Activated naive CD4-positive, alpha-beta T cell treated with anti-CD3 and anti-CD28 coated beads, Interleukin-2, amount 50 U/mL, for 72 hours (primary cell): ENCODE results near the gene RBM23. TPM values are rescaled to one million over a fixed set of nuclear protein-coding genes. Genes with fewer than 3 reads are reported as not detected.
"Not testable (repeated sequence)": the region's sequence is repeated elsewhere in the genome, so short reads cannot be mapped to it uniquely, and the experiment has no call there.

Experiments used
- ATAC-seq, 2 donors: fragments of 150-1000 bp; cut with Tn5 transposase; 2 replicates each; pipeline ENCODE4 v1.10.0; 2021; ENCODE audit warnings: mild to moderate bottlenecking in 2 of 2, moderate library complexity in 2 of 2
- DNase-seq, 2 donors: peaks; one replicate each; pipeline ENCODE4 v3.0.0; 2021 to 2022; ENCODE audit warnings: low spot score in 2 of 2
- H3K27ac Mint-ChIP-seq, 2 donors: one replicate each; pipeline ENCODE4 v1.8.0; 2022; ENCODE audit warnings: mild to moderate bottlenecking in 2 of 2, mixed read lengths in 2 of 2
- H3K36me3 Mint-ChIP-seq, 2 donors: one replicate each; pipeline ENCODE4 v1.8.0; 2022; ENCODE audit warnings: mixed read lengths in 2 of 2
- H3K9me3 Mint-ChIP-seq, 2 donors: one replicate each; pipeline ENCODE4 v1.8.0; 2022; ENCODE audit warnings: mixed read lengths in 2 of 2
- total RNA-seq, 2 donors: library from RNA; stranded (reverse); gene quantifications; one replicate each; pipeline ENCODE4 v1.2.3, GENCODE V29; 2022

The RBM23 gene
- total RNA-seq: 10 to 100 TPM; 63.5 to 97.7 TPM

DNA sequence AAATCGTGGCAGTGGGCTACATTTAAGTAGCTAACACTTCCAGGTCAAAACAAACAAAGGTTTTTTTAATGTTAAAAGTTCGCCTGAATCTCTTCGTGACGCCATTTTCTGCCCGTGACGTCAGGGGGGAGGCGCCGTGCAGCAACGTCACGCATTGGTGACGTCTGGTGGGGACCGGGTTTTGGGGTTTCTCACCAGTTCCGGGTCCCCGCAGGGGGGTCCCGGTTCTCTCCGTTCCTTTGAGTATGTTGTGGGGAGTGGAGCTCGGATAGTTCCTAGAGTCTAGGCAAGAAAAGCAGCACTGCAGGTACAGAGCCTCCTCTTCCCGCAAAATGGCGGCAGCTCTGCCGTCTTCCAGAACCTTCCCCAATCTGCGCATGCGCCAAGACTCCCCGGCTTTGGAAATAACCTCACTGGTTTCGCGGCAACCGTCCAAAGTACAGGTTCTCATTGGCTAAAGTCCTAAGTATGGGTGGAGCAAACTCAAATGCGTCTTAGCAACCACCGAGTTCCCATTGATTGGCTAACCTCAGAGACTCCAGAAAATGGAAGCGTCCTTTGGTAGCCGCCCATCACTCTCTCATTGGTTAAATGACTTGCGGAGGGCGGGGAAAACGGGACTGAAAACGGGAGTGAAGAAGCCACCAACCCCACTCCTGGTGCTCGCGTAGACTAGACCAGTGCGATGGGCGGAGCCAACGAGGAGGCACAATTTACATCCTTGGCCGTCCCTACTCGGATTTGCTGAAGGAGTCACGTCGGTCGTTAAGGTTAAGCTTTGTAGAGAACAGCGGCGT lies at the start of gene RBM23:
TSS of gene RBM23 (minus strand) at position 346 of the 797 bp plus-strand sequence.
- peak; percentile 90 to 95 for ATAC-seq
- peak within 1 kb of the TSS; percentile 99 to 100 for H3K27ac Mint-ChIP-seq
- peaks cover 32 to 39% of the 10 kb centered on the region in 2 donors for H3K36me3 Mint-ChIP-seq
- peak; percentile 99 for DNase-seq
- no peaks in the 10 kb centered on the region for H3K9me3 Mint-ChIP-seq

DNA sequence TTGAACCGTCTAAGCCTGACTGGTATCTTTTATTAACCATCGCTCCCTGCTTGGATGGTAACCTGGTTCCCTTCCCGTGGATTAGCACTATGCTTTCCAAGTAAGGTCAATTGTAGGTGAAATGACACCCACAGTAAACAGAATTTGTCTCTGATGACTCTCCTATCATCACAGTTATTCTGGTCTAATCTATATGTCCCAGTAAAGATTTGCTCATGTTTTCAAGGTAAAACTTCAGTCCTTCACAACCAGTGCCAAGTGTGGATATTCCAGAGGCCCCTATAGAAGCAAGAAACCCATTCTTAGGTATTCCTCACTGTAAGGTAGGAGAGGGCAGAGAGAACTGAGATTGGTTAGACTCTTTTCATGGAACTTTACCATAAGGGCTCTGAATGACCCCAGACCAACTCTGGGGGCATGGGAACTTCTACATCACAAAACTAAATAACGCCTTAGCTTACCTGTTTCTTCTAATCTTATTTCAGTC lies 47.9 kb upstream of the RBM23 start:
- no peak for ATAC-seq

DNA sequence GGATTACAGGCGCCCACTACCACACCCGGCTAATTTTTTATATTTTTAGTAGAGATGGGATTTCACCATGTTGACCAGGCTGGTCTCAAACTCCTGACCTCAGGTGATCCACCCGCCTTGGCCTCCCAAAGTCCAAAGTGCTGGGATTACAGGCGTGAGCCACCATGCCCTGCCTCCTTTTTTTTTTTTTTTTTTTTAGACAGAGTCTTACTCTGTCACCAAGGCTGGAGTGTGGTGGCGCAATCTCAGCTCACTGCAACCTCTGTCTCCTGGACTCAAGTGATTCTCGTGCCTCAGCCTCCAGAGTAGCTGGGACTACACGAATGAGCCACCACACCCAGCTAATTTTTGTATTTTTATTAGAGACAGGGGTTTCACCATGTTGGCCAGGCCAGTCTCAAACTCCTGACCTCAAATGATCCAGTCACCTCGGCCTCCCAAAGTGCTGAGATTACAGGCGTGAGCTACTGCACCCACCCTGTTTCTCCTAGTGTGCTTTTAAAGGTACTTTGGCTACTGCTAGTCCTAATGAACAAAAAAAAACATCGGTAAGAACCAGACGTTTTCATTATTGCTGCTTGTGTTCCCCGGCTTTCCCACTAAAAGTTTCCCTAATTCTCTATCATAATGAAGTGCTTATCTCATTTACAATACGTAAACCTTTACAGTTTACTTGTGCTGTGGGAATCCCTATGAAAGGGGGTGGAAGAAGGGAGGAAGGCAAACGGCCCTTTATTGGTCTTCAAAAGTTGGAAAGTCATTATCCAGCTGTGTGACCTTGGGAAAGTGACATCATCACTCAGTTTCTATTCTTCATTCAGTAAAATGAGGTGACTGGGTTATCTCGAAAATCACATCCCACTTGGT lies 47.2 kb upstream of the RBM23 start:
- not testable (repeated sequence) for H3K9me3 Mint-ChIP-seq, ATAC-seq, DNase-seq, H3K27ac Mint-ChIP-seq, H3K36me3 Mint-ChIP-seq

More for the DNA sequence above, 47.9 kb upstream of the RBM23 start:
- Mint-ChIP-seq H3K9me3 (no peaks in the 10 kb centered on the region), H3K36me3 (no peaks in the 10 kb centered on the region), H3K27ac (no peak overlapping the region)
- DNase-seq: no peak

DNA sequence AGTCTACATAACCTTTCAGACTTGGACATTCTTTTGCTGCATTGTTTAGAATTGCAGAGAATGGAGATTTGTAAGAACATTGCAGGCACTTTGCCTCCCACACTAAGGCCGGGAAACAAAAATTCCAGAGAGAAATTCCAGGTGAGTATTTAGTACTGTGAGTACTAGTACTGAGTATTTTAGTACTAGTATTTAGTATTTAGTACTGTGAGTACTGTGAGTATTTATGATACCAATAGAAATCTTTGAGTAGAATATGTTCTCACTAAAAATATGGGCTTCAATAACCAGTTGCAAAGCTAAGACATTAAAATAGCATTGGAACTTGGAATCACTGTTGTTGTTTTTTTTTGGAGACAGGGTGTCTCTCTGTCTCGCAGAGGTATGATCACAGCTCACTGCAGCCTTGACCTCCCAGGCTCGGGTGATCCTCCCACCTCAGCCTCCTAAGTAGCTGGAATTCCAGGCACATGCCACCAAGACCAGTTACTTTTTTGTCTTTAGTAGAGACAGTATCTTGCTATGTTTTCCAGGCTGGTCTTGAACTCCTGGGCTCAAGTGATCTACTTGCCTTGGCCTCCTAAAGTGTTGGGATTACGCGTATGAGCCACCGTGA lies 43.2 kb upstream of the RBM23 start:
- no peaks in the 10 kb centered on the region for H3K9me3 Mint-ChIP-seq
- DNase-seq (no peak), ATAC-seq (no peak)
- no peak overlapping the region for H3K27ac Mint-ChIP-seq
- no peaks in the 10 kb centered on the region for H3K36me3 Mint-ChIP-seq

DNA sequence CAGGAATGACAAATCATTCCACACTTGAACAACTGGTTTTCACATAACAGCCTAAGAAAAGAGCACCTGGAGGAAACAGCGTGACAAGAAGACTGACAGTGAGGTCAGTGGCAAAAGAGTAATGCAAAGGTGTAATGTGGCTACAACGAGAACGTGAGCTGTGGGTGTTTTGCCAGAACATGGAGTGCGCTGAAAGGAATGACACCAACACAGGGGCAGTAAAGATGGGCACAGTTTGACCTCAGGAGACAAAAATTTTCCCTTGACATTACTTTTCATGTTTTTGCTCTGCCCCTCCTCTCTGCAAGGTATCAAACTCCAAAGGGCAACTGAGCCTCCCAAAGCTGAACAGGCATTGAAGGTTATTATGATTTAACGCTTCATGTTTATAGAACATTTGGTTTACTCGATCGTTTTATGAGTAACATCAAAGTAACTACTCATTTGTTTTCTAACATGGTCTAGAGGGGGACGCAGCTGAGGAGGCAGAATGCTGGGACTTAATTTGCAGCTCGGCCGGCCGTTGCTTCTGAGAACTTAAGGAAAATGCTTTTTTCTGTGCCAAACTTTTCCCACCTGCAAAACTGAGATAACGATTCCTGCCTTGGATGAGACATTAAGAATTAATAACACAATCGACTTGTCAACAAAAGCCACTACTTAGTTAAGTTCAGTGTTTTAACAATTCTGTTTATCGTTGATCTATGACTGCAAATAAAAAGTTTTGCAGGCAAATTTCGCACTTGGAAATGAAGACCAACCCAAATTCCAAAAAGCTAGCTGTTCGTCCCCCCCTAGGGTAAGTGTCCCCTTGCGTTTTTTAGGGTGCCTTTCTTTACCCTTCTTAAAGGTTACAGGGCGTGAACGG lies 37.0 kb upstream of the RBM23 start:
- no peak for ATAC-seq
- peak overlapping the region; percentile 94 to 96 for H3K27ac Mint-ChIP-seq
- peaks cover 19 to 20% of the 10 kb centered on the region in 2 donors for H3K36me3 Mint-ChIP-seq
- DNase-seq: no peak
- H3K9me3 Mint-ChIP-seq: no peaks in the 10 kb centered on the region

DNA sequence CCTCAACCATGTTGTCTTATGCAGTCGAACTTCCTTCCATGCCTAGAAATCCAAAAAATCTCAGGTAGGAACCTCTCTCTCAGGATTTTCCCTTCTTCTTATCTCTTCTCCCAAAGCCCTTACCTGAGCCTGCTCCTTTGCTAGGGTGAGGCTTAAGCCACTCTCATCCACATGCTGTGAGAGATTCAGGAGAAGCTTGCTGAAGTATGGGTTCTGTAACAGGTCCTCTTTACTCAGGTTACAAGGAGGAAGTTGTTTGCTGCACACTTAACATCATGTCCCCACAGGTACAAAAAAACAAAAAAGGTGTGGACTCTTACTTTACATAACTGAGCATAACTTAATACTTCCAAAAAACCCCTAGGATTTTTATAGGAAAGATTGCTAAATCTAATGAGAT lies 33.5 kb upstream of the RBM23 start:
- DNase-seq (no peak), ATAC-seq (no peak)
- H3K36me3 Mint-ChIP-seq: peaks cover 20 to 21% of the 10 kb centered on the region in 2 donors
- no peak overlapping the region for H3K27ac Mint-ChIP-seq
- no peaks in the 10 kb centered on the region for H3K9me3 Mint-ChIP-seq

DNA sequence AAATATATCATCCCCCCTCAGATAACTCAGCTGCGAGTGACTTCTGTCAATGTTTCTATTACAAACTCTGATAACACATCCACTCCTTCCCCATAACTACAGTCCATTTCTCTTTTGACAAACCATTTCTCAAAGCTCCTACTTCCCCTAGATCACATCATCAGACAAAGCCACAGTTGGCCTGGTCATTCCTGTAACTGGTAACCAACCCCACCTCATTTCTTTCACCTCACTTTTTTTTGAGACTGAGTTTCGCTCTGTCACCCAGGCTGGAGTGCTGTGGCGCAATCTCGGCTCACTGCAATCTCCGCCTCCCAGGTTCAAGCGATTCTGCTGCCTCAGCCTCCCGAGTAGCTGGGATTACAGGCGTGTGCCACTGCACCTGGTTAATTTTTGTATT lies 32.8 kb upstream of the RBM23 start:
- ATAC-seq, H3K9me3 Mint-ChIP-seq: not testable (repeated sequence)
- peaks cover 25 to 28% of the 10 kb centered on the region in 2 donors for H3K36me3 Mint-ChIP-seq
- H3K27ac Mint-ChIP-seq: peak overlapping the region in 1 of 2 donors; percentile 0
- peak in 1 of 2 donors; percentile 44 for DNase-seq

DNA sequence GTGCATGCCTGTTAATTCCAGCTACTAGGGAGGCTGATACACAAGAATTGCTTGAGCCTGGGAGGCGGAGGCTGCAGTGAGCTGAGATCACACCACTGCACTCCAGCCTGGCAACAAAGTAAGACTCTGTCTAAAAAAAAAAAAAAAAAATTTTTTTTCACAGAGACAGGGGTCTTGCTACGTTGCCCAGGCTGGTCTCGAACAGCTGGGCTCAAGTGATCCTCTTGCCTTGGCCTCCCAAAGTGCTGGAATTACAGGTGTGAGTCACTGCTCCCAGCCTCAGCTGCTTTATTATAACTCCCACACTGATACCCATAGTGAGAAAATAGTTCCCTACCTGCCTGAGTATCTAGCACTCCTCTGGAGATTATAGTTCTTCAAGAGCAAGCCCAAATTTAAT lies 26.7 kb upstream of the RBM23 start:
- Mint-ChIP-seq H3K36me3 (peaks cover 12 to 27% of the 10 kb centered on the region in 2 donors), H3K27ac (peak overlapping the region in 1 of 2 donors; percentile 22), H3K9me3 (no peaks in the 10 kb centered on the region)
- no peak for ATAC-seq
- DNase-seq: no peak

DNA sequence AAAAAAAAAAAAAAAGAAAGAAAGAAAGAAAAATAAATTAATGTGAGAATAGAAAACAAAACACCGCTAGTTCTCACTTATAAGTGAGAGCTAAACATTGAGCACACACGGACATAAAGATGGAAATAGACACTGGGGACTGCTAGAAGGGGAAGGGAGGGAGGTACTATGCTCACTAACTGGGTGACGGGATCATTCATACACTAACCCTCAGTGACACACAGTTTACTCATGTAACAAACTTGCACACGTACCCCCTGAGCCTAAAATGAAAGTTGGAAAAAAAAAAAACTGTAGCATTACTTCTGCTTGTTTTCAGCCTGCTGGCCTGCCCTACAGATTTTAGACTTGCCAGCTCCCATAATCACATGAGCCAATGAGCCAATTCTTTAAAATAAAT lies 20.7 kb upstream of the RBM23 start:
- ATAC-seq (no peak), DNase-seq (no peak)
- H3K36me3 Mint-ChIP-seq: peaks cover 5 to 18% of the 10 kb centered on the region in 2 donors
- no peaks in the 10 kb centered on the region for H3K9me3 Mint-ChIP-seq
- peak overlapping the region in 1 of 2 donors; percentile 41 for H3K27ac Mint-ChIP-seq

DNA sequence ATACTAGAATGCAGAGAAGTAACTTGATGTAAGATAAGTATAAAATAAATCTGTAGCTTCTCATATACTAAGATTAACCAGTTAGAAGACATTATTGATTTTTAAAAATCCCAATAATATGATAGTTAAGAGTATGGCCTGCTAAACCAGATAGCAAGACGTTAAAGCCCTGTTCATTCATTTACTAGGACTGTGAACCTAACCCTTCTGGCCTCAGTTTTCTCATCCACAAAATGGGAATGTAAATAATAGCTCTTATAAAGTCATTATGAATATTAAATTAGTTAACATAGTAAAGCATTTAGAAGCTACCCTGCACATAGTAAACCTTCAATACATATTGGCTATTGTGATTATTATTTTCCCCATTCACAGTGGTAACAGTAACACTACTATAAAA lies 16.2 kb upstream of the RBM23 start:
- H3K36me3 Mint-ChIP-seq: peaks cover 0 to 6% of the 10 kb centered on the region in 2 donors
- ATAC-seq: no peak
- no peak for DNase-seq
- no peak overlapping the region for H3K27ac Mint-ChIP-seq
- no peaks in the 10 kb centered on the region for H3K9me3 Mint-ChIP-seq

DNA sequence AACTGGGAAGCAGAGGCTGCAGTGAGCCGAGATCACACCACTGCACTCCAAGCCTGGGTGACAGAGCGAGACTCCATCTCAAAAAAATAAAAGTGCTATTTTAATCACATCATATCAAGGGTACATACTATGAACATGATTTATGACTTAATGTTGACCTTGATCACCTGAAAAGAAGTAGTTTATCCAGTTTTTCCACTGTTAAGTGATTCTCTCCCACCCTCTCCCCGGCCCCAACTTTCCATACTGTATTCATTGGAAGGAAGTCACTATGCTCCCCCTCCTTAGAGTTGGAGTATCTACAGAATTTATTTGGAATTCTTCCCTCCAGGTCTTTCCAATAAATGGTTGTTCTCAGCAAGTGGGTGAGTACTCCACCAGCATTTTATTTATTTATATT lies 13.2 kb upstream of the RBM23 start:
- ATAC-seq: no peak
- H3K27ac Mint-ChIP-seq: peak overlapping the region in 1 of 2 donors; percentile 47
- H3K9me3 Mint-ChIP-seq: no peaks in the 10 kb centered on the region
- no peak for DNase-seq
- H3K36me3 Mint-ChIP-seq: peaks cover 9 to 11% of the 10 kb centered on the region in 2 donors

DNA sequence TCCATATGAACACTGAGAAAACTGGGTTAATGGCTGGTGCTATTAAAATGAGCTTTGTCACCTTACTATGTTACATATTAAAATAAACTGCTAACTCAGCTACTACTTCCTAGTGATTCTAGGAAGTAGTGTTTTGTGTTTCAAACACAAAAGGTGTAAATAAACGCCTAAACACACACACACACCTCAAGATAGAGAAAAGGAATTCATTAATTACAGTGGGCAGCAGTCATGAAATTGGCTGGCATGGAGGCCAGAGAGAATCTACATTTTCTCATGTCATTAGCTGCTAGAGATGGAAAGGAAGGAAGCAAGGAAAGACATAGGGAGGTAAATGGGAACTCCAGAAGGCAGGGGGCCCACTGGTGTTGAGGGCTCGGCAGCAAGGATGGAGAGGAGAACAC lies 11.0 kb upstream of the RBM23 start:
- ATAC-seq: no peak
- Mint-ChIP-seq H3K27ac (no peak overlapping the region), H3K9me3 (no peaks in the 10 kb centered on the region), H3K36me3 (peaks cover 19 to 23% of the 10 kb centered on the region in 2 donors)
- no peak for DNase-seq

DNA sequence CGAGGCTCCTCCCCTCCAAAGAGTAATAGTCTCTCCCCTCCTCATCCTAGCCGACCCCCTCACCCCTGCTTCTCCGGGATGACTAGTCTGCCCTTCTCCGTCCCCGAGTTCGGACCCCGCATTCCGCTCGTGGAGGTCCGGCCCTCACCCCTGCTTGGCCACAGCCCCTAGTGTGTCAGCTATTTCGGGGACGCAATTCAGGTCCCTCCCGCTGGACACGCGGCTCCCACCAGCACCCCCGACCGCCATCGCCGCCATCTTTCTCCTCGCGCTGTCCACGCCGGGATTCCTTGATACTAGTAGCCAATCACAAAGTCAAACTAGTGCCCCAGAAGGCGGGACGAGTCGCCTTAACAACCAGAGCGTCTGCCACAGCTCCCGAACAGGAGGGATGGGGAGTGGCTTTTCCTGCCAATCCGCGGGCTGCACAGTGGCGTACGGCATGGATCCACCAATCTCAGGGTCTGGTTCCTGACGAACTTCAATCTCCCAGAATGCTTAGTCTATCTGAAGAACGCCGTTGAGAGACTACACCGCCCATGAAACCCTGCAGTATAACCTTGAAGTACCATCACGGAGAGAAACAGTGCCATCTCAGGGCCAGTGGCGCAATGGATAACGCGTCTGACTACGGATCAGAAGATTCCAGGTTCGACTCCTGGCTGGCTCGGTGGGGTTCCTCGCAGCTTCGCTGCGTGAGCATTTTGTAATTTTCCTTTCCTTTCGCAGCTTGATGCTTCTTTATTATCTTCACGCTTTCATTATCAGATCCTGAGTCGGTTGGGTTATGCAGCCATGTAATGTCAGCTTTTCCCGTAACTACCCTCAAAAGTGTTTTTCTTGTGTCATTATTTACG lies 10.4 kb upstream of the RBM23 start, which contains the start of gene PRMT5:
TSS of gene PRMT5 (minus strand) at position 273 of the 857 bp plus-strand sequence. CDS start at position 258, 15 bp downstream.
- ATAC-seq (peak; percentile 96 to 98), DNase-seq (peak; percentile 96 to 99)
- peaks cover 19 to 23% of the 10 kb centered on the region in 2 donors for H3K36me3 Mint-ChIP-seq
- H3K9me3 Mint-ChIP-seq: no peaks in the 10 kb centered on the region
- no peak within 1 kb of the TSS for H3K27ac Mint-ChIP-seq

DNA sequence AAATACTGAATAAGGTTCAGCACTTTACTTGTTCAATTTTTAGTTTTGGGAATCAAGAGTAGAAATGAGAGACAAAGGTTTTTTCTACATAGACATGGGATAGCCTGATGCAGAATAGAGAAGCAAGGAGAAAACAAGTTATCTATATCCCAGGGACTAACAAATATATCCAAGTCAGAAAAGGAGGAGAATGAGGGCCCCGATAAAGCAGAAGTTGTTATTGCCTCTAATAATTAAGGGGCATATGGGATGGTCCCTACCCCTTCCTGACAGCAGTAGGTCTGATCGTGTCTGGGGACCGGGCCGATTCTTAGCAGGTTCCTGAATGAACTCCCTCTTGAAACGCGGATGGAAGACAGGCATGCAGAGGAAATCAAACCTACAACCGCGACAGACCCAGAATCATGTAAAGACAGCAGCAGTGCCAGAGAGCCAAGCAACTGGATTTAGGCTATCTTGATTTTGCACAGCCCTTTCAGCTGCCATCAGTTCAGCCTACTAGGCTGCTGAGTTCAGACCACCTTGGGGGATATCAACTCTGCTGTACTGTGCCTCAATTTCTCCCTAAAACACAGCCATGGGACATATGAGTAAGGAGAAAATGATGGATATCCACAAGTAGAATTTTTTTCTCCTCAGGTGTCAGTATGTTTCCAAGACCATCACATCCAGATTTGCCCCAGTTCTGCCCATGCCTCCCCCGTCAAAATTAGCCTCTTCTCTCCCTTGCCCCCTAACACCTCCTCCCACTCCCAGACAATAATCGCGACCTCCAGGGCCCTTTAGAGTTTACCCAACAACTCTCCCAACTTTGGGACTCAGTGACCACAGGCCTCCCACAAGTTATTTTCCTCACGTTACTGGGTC lies 9.5 kb upstream of the RBM23 start:
- ATAC-seq (no peak), DNase-seq (peak in 1 of 2 donors; percentile 8)
- H3K9me3 Mint-ChIP-seq: no peaks in the 10 kb centered on the region
- H3K27ac Mint-ChIP-seq: no peak overlapping the region
- peaks cover 19 to 23% of the 10 kb centered on the region in 2 donors for H3K36me3 Mint-ChIP-seq
